Epithelial cell of prostate (primary cell): ENCODE results near the gene RFX3.

Source experiments
- DNase-seq: peaks from one replicate; pipeline ENCODE4 v3.0.0-alpha.2; 2011; ENCODE audit warnings: low read depth, low spot score
- H3K27ac ChIP-seq: fragments of 450-650 bp; 2 replicates; pipeline ENCODE4 v1.5.1; 2017; ENCODE audit warnings: mild to moderate bottlenecking

The RFX3 gene

DNA sequence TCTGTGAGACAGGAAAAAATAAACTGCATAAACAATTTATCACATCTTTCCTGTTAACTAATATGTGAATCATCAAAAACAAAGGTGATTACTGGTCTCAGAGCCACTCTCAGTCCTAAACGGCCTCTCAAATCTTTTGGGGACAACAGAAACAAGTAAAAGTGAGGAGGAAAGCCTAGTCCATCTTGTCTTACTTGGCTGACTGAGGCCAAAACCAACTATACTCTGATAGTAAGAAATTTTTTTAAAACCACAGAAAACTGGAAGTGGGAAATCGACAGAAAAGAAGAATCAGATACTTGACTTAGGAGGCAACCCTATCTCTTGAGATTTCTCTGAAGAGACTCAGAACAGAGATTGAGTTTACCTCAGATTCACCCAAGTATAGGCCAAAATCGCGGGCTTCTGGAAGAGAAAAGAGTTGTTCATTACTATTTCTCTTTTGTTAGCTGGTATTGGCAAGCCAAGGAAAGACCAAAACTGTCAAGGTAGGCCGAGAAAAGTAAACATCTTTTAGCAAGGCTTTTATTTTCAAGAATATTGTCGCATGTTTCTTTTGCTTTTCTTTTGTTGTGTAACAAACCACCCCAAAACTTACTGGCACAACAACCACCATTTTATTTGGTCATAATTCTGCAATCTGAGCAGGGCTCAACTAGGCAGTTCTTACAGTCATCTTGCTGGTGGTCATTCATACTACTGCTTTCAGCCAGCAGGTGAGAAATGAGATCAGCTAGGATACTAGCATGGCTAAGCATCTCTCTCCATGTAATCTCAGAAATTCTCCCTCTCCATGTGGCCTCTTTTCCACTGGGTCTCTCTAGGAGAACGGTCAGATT is 46.1 kb downstream of the RFX3 start:
- peak overlapping the region; percentile 86 for H3K27ac ChIP-seq
- DNase-seq = no peak

DNA sequence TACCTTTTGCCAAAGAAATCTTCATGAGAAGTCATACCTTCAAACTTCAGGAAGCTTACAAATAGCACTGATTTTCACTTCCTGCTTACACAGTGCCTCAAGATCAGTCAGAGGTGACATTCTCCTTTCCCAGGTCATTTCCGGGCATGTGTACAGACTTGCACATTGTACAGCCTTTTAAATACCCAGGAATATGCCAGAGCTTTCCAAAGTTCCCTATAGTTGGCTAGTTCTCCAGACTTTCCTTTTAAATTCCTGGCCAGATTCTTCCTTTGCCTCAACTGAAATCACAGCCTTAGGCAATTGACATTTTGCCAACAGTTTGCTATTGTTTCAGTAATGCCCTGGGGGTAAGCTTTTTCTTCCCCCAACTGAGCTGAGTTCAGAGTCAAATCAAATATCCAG is 47.2 kb downstream of the RFX3 start:
- DNase-seq = peak; percentile 49
- peak overlapping the region; percentile 86 for H3K27ac ChIP-seq

DNA sequence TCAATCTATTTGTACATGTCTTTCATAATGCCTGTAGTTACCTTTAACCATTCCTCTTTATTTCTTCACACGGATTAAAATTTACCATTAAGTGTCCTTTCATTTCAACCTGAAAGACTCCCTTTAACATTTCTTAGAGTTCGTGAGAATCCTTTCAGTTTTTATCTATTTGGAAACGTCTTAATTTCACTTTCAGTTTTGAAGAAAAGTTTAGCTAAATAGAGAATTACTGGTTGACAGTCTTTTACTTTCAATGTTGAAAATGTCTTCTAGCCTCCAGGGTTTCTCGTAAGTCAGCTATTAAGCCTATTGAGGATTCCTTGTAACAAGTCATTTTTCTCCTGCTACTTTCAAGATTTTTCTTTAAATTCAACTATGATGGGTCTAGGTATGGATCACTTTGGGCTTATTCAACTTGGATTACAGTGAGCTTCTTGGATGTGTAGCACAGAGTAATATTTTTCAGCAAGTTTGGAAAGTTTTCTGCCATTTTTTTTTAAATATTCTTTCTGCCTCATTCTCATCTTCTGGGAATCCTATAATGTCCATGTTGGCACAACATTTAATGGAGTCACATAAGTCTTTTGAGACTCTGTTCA is 48.5 kb downstream of the RFX3 start:
- no peak for DNase-seq
- no peak overlapping the region for H3K27ac ChIP-seq

DNA sequence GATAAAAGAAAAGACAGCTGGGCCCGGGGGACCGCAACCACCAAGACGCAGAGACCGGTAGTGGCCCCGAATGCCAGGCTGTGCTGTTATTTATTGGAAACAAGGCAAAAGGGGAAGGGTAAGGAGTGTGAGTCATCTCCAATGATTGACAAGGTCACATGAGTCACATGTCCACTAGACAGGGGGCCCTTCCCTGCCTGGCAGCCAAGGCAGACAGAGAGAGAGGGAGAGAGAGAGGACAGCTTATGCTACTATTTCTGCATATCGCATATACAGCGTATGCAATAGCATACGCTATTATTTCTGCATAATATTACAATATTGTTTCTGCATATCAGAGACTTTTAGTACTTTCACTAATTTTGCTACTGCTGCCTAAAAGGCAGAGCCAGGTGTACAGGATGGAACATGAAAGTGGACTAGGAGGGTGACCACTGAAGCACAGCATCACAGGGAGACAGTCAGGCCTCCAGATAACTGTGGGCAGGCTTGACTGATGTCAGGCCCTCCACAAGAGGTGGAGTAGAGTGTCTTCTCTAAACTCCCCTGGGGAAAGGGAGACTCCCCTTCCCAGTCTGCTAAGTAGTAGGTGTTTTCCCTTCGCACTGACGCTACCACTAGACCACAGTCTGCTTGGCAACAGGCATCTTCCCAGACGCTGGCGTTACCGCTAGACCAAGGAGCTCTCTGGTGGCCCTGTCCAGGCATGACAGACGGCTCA is 50.3 kb downstream of the RFX3 start:
- no peak overlapping the region for H3K27ac ChIP-seq
- no peak for DNase-seq

DNA sequence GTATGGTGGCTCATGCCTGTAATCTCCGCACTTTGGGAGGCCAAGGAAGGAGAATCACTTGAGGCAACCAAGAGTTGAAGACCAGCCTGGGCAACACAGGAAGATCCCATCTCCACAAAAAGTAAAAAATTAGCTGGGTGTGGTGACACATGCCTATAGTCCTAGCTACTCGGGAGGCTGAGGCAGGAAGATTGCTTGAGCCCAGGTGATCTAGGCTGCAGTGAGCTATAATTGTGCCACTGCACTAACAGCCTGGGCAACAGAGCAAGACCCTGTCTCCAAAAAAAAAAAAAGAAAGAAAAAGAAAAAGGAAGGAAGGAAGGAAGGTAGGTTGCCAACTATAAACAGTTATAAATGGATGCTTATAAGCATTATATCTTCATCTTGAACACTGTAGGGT is 51.0 kb downstream of the RFX3 start:
- H3K27ac ChIP-seq = no peak overlapping the region
- DNase-seq = no peak

DNA sequence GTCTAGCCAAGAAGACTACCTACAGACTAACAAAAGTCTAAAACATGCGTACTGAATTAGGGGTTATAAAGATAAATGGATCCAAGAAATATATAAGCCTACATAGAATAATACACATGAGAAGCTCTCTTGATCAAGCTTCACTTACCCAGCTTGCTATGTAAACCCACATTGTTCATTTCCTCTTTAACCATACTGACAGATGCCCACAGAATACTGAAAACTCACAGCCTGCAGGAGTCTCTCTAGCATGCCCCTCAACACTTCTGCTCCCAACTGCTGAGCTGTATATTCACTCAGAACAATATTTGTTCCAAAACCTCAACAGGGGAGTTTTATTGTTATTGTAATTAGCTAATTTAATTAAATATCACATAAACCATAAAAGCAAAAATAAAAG is 52.4 kb downstream of the RFX3 start:
- DNase-seq = no peak
- no peak overlapping the region for H3K27ac ChIP-seq

DNA sequence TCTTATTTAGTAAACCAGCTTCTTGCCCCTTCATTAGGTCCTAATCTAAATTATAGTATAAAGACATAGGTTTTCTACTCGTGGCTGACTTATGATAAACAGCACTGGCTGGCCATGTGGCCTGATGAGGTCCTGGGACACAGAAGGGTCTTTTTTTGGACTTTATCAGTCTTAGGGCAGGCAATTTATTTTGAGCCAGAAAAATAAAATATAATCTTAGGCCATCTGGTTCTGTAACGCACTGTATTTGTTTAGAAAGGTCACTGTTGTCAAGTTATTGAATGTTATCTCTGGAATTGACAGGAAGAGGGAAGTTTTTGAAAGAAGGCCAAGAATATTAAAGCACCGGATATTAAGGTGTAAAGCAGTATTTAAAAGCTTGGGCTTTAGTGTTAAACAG is 53.9 kb downstream of the RFX3 start:
- DNase-seq = no peak
- H3K27ac ChIP-seq = no peak overlapping the region

DNA sequence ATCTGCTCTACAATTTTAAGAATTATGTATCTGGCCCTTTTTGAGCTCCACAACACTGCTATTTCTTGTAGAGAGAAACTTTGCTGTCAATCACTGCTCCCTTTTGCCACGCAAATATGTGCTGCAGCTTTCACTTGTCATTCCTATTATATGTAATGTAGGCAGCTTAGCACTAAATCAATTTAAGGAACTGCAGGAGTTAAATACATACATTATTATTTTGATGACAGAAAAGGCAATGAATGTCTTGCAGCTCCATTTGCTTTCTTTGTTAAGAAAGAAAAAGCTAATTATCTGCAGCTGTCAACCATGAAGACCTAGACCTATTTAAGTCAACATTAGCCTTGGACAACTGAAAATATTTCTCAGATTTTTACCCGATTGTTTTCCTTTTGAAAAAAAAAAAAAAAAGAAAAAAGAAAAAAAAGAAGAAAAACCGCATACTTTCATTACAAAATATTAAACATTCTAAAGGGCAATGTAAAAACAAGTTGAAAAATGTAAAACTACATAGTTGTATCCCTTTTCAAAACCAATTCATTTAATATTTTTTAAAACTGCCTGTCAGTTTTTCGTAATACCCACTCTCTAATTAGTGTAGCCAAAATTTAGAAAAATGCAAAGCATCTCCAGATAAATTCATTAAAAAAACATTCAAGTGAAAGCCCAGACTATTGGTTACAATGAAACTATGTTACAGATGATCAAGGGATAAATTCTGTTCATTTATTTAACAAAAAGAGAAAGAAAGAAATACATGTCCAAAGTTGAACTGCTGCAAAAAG is 57.2 kb downstream of the RFX3 start:
- DNase-seq = no peak
- H3K27ac ChIP-seq = no peak overlapping the region

DNA sequence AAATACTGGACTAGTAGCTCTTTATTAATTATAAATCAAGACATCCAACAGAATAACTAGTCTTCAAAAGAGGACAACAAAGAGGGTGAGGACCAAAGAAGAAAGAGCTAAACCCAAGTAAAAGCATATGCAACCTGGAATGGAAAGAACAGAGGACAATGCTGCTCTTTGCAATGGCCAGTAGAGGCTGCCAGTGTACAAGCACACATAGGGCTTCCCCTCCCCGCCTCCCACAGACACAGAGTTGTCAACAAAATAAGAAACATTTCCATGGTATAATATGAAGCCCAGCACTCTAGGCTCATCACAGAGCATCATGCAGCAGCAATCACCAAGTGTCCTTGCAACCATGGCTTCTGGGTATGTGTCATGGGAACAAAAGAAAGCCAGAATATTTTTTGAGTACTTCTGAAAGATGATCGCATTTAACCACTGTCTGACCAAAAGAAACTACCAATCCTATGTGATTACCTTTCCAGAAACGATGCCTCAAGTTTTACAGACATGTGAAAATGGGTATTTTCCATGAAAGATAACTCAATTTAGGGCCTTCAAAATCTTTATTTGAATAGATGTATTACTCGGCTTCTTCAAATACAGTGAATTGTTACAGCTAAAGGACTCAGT is 58.1 kb downstream of the RFX3 start:
- no peak for DNase-seq
- no peak overlapping the region for H3K27ac ChIP-seq

DNA sequence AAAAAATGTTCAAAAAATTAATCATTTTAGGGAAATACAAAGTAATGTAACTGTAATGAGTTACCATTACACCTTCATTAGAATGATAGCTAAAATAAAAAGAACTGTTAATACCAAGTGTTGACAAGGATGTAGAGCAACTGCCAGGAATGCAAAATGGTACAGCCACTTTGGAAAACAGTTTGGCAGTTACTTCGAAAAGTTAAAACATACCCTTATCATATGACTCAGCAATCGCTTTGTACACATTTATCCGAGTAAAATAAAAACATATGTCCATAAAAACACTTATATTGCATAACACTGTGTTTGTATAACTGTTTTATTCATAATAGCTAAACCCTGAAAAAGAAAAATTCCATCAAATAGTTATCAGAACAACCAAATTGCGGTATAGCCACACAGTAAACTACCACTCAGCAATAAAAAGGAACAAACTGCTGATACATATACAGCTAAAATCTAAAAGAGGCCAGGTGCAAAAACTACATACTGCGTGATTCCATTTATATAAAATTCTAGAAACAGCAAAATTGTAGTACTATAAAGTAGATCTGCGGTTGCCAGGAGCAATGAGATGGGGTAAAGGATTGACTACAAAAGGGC is 61.7 kb downstream of the RFX3 start:
- no peak overlapping the region for H3K27ac ChIP-seq
- DNase-seq = no peak

DNA sequence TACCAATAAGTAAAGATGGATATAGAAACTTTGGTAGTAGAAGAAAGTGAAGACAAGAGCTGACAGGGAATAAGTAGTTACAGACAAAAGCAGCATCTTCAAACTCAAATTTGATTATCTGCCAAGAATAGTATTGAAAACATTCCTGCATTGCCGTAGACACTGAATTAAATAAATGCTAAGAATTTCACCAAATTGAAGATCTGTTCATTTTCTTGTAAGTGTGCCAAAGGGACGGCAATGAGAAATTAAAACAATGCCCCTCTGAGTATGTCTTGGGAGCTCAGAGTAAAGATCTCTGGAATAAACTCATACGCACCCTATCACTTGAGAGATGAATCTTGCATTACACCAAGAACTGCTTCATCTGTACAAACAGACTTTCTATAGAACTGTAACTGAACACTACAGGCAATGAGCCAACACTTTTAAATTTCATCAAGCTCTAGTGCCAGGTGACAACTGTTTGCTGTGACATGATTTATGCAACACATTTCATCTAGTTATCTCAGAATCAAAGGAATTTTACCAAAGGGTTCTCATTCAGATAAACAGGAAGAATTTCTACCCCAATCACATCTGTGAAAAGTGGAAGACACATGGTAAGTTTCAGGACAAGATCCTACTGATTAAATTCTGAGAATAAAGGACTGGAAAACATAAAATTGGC is 66.9 kb downstream of the RFX3 start:
- H3K27ac ChIP-seq = no peak overlapping the region
- no peak for DNase-seq

DNA sequence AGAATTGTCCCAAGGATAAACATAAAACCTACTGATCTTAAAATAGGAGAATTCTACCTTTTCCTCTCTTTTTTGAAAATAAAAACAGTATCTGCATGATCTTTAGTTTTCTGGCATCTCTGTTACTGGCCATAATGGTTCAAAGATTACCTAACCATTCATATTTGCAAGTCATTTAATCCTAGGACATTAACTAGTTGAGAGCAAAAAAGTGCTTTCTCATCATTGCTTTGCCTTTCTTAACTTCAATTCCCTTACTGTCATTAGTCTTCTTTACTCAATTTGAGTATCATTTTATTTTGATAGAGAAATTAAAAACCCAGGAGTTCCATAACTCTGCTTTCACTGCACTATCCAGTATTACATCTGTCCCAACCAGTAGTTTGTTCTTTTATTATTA is 68.6 kb downstream of the RFX3 start:
- DNase-seq = no peak
- H3K27ac ChIP-seq = no peak overlapping the region

DNA sequence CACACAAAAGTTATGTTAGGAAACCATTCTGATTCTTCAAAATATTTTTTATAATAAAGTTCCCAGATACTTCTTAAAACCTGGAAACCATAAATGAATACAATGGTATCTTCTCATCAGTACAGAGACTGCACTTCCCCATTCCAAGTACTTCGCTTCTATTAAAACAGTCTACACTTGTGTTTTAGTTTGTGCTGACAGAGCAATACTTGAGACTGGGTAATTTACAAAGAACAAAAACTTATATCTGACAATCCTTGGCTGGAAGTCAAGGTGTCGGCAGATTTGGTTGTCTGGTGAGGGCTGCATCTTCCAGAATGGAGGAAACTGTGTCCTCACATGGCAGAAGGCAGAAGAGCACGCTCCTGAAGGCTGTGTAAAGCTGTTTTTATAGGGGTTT is 70.1 kb downstream of the RFX3 start:
- H3K27ac ChIP-seq = no peak overlapping the region
- no peak for DNase-seq

DNA sequence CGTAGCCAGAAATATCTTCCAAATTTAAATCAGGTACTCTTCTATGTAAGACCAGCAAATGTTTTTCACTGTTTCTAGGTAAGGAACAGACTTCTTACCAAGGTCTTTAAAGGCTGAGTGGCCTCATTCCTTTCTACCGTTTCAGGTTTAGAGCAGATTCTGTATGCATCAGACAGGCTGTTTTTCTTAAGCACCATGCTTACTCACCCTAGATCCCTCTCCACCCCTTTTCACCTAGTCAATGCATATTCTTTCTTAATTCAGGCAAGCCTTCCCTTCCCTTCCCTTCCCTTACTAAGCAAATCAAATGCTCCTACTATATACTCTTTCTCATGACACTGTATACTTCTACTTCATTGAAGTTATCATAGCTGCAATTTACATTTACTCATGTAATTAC is 70.7 kb downstream of the RFX3 start:
- no peak overlapping the region for H3K27ac ChIP-seq
- peak; percentile 22 for DNase-seq

DNA sequence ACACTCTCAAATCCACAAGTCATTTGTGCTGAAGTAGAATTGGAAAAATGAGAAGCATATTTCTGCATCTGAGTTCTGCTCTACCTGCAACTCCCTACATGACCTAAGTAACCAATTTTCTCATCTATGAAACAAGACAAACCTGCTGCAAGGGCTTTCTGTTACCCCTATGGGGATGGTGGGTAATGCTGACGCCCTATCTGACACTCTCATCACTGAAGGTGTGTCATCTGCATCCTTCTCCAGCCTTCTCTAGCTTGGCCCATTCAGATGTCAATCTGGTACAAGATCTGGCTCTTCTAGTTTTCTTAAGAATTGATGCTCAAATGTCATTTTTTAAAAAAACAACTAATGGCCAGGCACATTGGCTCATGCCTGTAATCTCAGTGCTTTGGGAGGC is 73.8 kb downstream of the RFX3 start:
- no peak overlapping the region for H3K27ac ChIP-seq

DNA sequence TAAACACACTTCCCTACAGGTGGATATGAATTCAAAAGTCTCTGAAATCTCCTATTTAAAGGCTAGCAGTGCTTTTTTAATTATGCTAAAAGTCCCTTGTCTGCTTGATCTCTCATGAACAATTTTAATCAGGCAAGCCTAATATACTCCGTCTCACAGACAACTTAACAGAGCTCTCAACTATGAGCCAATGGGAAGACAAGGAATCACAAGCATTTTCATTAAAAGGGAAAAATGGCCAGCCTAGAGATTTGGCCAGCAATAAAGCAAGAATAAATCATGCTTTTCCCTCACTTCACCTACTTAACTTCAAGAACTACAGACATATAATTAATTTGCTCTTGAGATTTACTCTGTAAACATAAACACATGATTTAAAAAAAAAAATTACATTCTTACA is 78.0 kb downstream of the RFX3 start:
- no peak overlapping the region for H3K27ac ChIP-seq
- no peak for DNase-seq

More for the DNA sequence above, 73.8 kb downstream of the RFX3 start:
- DNase-seq = no peak

DNA sequence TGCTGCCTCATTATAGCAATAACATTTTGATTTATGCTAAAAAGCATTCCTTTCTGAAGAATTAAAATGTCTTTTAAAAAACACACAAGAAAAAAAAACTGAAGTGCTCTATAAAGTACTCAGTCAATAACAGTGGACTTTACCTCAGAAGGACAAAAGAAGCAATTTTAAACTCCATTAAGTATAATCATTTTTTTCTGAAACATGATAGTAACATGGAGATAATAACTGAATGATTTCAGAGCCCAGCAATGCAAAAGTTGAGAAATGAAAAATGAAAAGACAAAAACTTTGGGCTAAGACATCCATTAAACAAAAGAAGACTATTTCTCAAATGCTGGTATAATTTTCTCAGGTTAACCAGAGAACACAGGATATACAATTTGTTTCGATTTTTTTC is 78.7 kb downstream of the RFX3 start:
- DNase-seq = no peak
- H3K27ac ChIP-seq = no peak overlapping the region

DNA sequence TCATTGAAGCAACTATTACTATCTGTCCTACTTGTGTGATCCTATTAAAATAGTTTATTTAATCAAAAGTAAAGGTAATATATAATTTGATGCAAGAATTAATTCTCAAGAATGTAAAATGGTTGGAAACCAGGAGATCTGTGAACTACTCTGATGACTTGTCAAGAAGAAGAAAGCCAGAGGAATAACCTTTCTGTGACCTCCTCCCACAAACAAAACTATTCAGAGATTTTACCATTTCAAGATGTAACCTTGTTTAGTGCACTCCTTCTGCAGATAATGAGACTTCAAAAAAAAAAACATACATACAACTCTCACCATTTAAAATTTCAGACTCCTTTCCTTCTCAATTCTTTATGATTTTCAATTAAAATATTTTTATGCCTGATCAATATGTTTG is 79.5 kb downstream of the RFX3 start:
- DNase-seq = no peak
- no peak overlapping the region for H3K27ac ChIP-seq

DNA sequence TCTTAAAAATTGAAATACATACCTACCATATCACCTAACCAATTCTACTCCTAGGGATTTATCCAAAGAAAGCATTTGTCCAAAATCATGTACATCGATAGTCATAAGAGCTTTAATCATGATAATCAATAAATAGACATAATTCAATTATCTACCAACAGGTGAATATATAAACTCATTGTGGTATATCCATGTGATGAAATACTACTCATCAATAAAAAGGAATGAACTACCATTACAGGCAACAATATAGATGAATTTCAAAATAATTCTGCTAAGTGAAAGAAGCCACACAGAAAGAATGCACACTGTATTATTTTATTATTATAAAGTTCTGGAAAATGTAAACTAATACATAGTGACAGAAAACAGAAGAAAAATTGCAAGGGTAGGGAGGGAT is 81.8 kb downstream of the RFX3 start:
- DNase-seq = no peak
- H3K27ac ChIP-seq = no peak overlapping the region
